ENCODE data around the gene SPEG.

SPEG gene

DNA sequence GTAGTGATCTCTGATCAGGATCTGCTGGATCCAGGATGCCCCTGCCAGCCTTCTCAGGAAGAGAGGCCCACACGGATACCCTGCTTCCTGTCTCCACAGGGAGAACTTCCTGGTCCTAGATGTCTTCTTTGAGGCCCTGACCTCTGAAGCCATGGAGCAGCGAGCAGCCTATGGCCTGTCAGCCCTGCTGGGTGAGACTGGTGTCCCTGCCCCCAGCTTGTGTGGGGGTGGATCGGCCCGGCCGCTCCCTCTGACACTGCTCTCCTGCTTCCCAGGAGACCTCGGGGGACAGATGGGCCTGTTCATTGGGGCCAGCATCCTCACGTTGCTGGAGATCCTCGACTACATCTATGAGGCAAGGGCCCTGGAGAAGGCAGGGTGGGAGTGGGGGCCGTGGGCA lies 102.3 kb downstream of the SPEG start:
- no peak for DNase-seq

DNA sequence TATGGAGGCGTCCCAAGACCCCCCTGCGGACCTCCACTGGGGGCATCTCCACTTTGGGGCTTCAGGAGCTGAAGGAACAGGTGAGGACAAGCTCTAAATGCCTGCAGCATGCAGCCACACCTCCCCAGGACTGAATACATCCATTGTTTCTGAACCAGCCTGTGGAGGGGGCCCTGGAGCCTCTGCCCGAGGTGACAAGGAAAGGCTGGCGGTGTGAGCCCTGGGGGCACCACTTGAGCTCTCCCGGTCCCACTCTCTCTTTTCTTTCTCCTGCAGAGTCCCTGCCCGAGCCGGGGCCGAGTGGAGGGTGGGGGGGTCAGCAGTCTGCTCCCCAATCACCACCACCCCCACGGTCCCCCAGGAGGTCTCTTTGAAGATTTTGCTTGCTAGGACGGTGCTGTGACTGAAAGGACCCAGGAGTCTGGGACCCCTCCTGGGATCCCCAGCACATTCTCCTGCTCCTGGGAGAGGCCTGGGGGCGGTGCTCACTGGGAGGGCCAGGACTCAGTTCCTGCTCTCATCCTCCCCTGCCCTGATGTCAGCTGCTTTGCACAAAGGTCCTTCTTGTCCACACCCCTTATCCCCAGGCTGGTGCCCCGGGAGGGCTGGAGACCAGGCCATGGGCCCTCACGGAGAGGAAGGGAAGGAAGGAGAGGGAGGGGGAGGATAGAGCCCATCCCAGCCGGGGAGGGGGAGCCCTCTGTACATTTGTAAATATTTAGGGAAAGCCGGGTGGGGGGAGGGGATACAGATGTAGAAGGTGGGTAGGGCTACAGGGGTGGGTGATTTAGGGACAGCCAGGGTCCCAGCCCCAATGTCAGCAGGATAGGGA lies 103.2 kb downstream of the SPEG start:
- no peak for DNase-seq

DNA sequence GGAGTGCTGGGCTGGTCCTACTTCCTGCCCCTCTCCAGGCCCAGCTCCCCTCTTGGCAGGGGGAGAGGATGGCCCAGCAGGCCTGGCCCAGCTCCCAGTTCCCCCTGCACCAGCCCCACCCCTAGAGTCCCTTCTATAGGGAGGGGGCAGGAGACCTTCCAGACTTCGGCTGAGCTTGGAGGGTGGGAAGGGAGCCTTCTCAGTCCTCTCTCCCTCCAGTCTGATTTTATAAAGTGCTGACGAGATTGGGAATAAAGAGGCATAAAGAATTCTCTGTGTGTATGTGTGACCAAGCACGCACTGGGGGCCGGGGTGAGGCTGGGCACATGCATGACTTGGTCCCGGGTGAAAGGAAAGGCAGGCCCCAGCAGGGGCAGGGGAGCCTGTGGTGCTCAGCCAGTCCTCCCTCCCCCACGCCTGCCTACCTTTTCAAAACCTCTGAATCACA lies 103.9 kb downstream of the SPEG start:
- DNase-seq: no peak

DNA sequence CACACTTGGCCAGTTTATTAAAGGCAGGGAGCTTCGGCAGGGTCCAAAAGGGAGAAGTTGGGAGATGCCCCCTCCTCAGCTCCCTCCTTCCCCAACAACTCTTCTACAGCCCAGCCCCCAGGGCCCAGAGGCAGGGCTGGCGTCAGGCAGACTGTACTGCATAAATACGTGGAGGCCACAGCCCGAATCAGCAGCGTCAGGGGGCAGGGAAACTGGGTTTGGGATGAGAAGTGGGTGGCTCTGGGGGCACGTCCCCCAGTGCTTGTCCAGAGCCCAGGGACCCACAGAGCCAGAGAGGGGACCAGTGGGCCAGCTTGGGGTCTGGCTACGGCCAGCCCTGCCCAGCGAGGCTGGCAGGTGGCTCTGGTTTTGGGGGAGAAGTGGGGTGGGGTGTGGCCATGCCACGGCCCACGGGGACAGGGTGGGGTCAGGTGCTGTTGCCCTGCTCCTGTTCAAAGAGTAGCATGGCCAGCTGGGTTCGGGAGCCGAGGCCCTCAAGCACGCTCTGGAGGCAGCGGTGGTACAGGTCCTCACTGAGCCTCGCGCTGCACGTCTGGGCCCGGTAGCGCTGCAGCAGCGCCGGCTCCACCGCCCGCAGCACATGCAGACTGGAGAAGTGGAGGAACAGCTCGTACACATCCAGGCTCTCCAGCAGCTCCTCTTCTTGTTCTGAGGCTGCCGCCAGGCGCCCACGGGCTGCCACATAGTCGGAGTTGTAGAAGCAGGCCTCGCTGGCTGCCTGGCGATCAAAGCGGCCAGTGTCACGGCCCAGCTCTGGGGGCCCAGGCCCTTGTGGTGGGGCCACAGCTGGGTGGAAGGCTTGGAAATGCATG lies 104.5 kb downstream of the SPEG start:
- no peak for DNase-seq

DNA sequence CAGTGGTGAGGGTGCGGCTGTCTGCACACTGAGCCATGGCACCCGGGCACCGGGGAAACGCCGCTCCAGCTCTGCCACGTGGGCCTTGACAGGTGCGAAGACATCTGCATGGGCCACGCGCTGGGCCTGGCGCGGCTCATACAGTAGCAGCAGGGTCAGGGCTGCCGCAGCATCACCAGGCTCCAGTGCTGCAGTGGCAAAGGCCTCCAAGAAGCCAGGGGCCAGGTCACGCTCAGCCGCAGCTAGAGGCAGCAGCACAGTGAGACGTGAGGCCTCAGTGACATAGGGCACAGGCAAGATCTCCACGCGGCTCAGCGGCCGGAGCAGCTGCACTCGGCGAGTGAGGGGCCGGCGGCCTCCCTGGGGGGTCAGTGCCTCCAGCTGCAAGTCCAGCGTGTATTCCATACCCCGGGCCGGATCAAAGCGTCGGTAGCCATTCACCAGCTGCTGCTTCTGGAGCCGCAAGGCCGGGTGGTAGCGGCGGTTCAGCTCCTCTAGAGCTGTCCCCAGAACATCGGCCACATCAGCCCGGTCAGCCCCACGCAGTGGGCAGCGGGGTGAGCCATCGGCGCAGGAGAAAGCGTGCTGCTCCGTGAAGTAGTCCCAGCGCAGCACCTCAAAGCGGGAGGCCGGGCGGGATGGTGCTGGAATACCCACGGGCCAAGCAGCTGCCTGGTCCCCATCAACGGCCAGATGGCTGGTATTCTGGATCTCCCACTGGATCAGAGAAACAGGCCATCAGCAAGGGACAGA lies 105.5 kb downstream of the SPEG start:
- no peak for DNase-seq

DNA sequence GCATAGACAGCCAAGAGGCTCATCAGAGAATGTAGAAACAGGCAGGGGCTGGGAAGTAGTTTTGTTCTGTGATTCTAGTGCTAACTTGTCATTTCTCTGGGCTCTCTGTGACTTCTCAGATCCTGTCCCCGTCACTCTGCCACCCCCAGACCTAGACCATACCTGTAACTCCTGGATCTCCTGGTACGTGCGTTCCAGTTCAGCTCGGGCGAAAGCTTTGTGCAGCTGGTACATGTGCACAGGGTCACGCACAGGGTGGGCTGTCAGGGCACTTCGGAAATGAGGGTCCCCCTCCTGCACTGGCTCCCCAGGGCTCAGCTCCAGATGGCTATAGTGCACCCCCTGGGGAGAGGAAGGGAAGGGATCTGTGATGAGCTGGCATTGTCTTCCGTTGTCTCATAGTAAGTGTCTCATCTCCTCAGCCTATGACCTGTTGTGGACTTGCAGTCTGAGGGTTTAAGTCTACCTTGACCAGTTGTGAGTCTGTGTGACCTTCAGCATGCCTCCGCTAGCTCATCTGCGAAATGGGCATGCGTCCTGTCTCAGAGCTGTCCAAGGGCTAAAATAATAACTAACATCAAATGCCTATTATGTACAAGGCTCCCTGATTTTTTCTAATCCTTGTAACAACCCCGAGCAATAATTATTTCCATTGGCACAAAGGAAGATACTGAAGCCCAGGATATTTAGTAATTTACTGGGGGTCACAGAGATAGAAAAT lies 106.3 kb downstream of the SPEG start:
- no peak for DNase-seq

DNA sequence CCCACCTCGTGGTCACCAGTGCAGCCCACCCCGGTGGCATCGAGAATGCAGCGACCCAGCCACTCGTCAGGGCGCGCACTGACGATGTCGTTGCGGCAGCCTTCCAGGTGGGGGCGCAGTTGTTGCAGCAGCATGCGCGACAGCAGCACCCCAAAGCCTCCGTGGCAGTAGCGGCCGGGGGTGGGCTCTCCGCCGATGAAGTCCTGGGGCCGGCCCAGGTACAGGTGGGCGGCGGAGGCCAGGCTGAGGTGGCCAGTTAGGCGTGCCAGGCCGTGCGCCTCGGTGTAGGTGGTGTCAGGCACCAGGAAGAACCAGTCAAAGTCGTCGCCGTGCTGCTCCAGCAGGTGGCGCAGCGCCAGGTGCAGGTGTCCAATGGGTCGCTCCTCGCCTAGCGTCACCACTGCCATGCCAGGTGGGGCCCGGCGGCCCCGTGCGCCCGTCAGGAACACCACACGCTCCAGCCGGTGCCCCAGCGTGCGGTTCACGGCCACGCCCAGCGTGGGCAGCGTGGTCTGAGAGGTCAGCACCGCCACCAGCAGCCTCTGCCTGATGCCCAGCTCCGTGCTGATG lies 107.1 kb downstream of the SPEG start:
- DNase-seq: peak; percentile 67

DNA sequence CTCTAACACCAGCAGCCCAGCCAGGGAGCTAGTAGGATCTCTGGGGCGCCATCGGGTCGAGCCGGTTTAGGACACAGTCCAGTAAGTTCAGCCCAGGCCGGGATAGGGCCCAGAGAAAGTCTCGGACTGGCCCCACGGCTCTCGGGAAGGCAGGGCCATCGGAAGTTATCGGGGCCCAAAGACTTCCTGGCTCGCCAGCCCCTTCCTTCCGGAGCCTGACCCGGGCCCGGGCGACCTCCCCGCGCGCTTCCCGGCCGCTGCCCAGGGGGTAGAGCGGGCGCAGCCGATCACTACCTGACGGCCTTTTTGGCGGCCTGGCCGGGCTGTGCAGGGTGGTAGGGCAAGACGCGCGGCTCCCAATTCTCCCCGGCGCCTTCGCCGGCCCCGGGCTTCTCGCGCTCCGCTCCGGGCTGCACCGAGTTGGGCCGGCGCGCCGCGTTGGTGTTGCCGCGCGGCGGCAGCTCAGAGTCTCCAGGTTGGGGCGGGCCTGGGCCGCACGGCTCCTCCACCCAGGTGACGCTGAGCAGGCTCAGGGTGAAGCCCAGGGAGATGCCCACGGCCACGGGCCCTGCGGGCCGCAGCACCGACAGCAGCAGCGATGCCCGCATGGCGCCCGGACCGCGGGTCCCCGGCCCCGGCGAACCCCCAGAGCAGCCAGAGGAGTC lies 108.4 kb downstream of the SPEG start:
- peak; percentile 17 for DNase-seq

DNA sequence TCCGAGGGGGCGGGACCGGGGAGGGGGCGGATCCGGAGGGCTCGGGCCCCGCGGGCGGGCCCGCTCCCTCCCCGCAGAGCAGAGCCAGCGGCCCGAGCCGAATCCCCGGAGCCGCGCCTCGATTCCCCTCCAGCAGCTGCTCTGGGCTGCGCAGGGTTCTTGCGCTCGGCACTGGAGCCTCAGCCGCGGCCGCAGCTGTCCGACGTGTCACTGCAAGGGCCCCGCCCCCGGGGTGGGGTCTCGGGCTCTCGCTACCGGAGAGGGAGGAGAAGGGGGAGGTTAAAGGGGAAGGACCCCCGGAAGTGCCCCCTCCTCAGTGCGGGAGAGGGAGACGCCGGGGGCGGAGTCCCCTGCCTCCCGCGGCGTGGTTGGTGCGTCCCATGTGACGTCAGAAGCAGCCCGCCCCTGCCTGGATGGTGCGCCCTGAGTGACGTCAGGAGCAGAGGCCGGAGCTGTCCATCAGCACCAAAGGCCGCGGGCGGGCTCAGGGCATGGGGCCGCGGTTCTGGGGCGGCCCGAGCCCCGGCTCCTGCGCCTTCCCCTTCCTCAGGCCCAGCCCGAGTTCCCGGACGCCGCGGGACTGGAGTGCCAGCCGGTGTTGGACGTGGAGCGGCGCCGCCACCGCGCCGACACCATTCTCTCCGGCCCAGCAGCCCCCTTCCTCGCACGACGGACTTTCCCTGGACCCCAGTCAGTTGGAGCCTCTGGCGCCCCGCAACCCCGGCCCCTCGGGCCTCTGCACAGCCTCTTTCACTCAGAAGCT lies 109.1 kb downstream of the SPEG start, which contains the start of the genes CHPF and TMEM198:
Gene CHPF (minus strand): TSS at position 214 of the 763 bp plus-strand sequence. CDS start 271 bp downstream, outside the sequence.
Gene TMEM198 (plus strand): TSS at position 433 of the 763 bp plus-strand sequence. CDS start 700 bp downstream, outside the sequence.
- peak; percentile 99 for DNase-seq

DNA sequence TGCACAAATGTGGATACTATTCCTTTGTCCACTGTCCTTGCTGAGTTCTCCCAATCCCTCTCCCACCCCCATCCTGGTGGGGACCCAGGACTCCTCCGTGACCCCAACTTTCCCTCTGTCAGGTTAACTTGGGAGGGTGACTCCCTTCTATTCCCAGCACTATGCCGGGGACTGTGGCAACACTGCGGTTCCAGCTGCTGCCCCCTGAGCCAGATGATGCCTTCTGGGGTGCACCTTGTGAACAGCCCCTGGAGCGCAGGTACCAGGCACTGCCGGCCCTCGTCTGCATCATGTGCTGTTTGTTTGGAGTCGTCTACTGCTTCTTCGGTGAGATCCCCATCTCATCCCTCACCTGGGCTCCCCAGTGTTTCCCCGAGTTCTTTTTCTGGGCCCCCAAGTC lies 109.9 kb downstream of the SPEG start:
- DNase-seq: no peak

DNA sequence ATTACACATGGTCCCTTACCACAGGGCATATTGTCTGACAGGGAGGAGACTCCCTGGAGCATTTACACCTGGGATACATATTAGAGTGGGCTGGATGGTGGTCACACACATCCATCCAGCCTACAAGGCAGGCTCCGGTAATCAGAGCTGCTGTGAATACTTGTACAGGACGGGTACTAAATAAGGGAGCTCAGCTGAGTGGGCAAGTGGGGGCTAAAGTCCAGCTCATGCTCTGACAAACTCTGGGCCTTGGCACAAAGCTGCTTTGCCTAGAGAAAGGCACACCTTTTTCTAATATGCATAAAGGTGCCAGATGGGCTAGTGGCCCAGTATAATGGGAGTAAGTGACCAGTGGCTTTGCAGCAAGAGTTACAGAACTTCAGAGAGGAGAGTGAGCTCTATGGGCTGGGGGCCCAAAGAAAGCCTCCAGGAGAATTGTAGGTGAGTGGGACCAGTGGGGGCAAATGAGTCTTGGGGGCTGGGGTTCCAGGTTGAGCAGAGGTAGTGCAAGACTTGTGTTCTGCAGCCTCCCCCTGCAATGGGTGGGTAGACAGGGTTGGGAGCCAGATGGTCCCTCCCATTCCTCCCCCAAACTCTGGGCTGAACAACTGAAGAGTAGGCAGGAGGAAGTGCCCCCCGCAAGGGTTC lies 110.8 kb downstream of the SPEG start:
- DNase-seq: no peak

DNA sequence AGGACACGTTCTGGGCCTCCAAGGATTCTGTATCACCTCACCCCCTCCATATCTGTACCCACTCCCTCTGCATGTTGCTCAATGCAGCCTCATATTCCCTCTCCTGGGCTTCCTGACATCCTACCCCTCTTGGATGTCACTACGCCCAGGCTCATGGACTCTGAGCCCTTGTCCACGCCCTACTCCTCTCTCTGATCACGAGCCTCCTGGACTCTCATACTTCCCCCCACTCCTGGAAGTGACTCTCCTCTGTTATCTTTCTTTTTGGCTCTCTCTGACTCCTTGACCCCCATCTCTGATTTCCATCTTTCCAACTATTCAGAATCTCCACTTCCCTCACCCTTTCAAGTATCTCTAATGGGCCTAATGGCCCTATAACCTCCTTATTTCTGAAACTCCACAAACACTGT lies 111.3 kb downstream of the SPEG start:
- DNase-seq: no peak

DNA sequence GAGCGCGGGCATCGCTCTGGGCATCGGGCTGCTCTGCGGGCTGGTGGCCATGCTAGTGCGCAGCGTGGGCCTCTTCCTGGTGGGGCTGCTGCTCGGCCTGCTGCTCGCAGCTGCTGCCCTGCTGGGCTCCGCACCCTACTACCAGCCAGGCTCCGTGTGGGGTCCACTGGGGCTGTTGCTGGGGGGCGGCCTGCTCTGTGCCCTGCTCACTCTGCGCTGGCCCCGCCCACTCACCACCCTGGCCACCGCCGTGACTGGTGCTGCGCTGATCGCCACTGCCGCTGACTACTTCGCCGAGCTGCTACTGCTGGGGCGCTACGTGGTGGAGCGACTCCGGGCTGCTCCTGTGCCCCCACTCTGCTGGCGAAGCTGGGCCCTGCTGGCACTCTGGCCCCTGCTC lies 113.0 kb downstream of the SPEG start:
- DNase-seq: no peak

Measured in fibroblast of skin of right biceps (primary cell).